HUES6 (cell line): ENCODE results near the gene IL1RAPL2.

Experiments used
- H3K27ac ChIP-seq: 2 replicates; pipeline ENCODE4 v1.7.0; 2013; ENCODE audit warnings: low read depth, mild to moderate bottlenecking, low read length, inconsistent platforms
- H3K27me3 ChIP-seq: 2 replicates; pipeline ENCODE4 v1.6.1; 2013; ENCODE audit warnings: low read length; ENCODE audit not compliant: control insufficient read depth, insufficient read depth
- H3K36me3 ChIP-seq: 2 replicates; pipeline ENCODE4 v1.6.1; 2013; ENCODE audit warnings: low read length; ENCODE audit not compliant: control insufficient read depth, insufficient read depth
- H3K4me1 ChIP-seq: 2 replicates; pipeline ENCODE4 v1.6.1; 2013; ENCODE audit warnings: low read length; ENCODE audit not compliant: control insufficient read depth, insufficient read depth
- H3K4me3 ChIP-seq: 2 replicates; pipeline ENCODE4 v1.5.1; 2013; ENCODE audit warnings: low read depth, low read length
- H3K9ac ChIP-seq: one replicate; pipeline ENCODE4 v1.6.1; 2013; ENCODE audit warnings: mild to moderate bottlenecking, low read length
- H3K9me3 ChIP-seq: 2 replicates; pipeline ENCODE4 v1.6.1; 2013; ENCODE audit warnings: low read depth, low read length; ENCODE audit not compliant: control insufficient read depth, insufficient read depth

IL1RAPL2 gene

GRCh38 chrX:105347373-105347772 lies 781.4 kb downstream of the IL1RAPL2 start:
- peaks cover 10% of the 10 kb centered on the region for H3K9me3 ChIP-seq
- H3K9ac ChIP-seq = no peak overlapping the region
- H3K4me1 ChIP-seq = no peaks in the 10 kb centered on the region
- H3K27ac ChIP-seq = no peak overlapping the region
- H3K36me3 ChIP-seq = no peaks in the 10 kb centered on the region
- no peak overlapping the region for H3K4me3 ChIP-seq
- H3K27me3 ChIP-seq = no peaks in the 10 kb centered on the region; the same call in 1 of the 2 replicates

GRCh38 chrX:105349476-105349875 lies 783.5 kb downstream of the IL1RAPL2 start:
- Histone ChIP-seq H3K27ac (no peak overlapping the region), H3K27me3 (no peaks in the 10 kb centered on the region; the same call in 1 of the 2 replicates), H3K9me3 (peaks cover 10% of the 10 kb centered on the region), H3K36me3 (no peaks in the 10 kb centered on the region), H3K4me3 (no peak overlapping the region), H3K4me1 (no peaks in the 10 kb centered on the region), H3K9ac (no peak overlapping the region)

- Histone ChIP-seq H3K36me3 (no peaks in the 10 kb centered on the region), H3K9ac (no peak overlapping the region), H3K4me1 (no peaks in the 10 kb centered on the region), H3K27me3 (peaks cover 2% of the 10 kb centered on the region; the same call in 1 of the 2 replicates), H3K4me3 (no peak overlapping the region), H3K27ac (no peak overlapping the region), H3K9me3 (0 out of 2 replicates have a peak, but pooled peaks cover 12% of the 10 kb centered on the region)
Measured at GRCh38 chrX:105375816-105376215, 809.8 kb downstream of the IL1RAPL2 start.

- Histone ChIP-seq H3K36me3 (no peaks in the 10 kb centered on the region), H3K9ac (no peak overlapping the region), H3K27me3 (no peaks in the 10 kb centered on the region), H3K4me3 (no peak overlapping the region), H3K4me1 (peaks cover 11% of the 10 kb centered on the region), H3K9me3 (peaks cover 11% of the 10 kb centered on the region), H3K27ac (no peak overlapping the region)
Measured at GRCh38 chrX:105424729-105425128, 858.7 kb downstream of the IL1RAPL2 start.

- H3K27me3 ChIP-seq = no peaks in the 10 kb centered on the region; the same call in 1 of the 2 replicates
- no peak overlapping the region for H3K4me3 ChIP-seq
- H3K9me3 ChIP-seq = no peaks in the 10 kb centered on the region
- H3K4me1 ChIP-seq = no peaks in the 10 kb centered on the region
- no peak overlapping the region for H3K27ac ChIP-seq
- no peak overlapping the region for H3K9ac ChIP-seq
- H3K36me3 ChIP-seq = no peaks in the 10 kb centered on the region
Measured at GRCh38 chrX:105451401-105451800, 885.4 kb downstream of the IL1RAPL2 start.

DNA sequence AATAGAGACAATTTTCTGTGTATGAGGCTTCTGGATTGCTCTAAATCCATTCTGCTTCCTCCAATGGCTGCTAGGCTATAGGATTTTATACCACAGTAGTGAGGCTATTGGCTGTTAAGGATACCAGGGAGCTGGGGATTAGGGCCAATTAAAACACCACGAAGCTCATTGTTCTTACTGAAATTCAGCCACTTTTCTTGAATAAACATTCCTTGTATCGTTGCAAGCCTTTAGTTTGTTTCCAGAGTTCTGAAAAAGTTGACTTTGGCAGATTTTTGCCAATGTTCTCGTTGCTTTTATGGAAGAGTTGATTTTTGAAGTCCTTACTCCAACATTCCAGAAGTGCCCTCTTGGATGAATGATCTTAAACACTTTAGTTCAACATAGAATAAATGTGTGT lies 892.8 kb downstream of the IL1RAPL2 start:
- Histone ChIP-seq H3K9ac (no peak overlapping the region), H3K4me1 (no peaks in the 10 kb centered on the region), H3K36me3 (no peaks in the 10 kb centered on the region), H3K4me3 (no peak overlapping the region), H3K9me3 (no peaks in the 10 kb centered on the region), H3K27ac (no peak overlapping the region), H3K27me3 (peaks cover 8% of the 10 kb centered on the region; the same call in 1 of the 2 replicates)

GRCh38 chrX:105460376-105460775 lies 894.4 kb downstream of the IL1RAPL2 start:
- peaks cover 8% of the 10 kb centered on the region; the same call in 1 of the 2 replicates for H3K27me3 ChIP-seq
- no peaks in the 10 kb centered on the region for H3K9me3 ChIP-seq
- no peaks in the 10 kb centered on the region for H3K36me3 ChIP-seq
- H3K4me3 ChIP-seq = no peak overlapping the region
- no peak overlapping the region for H3K27ac ChIP-seq
- H3K4me1 ChIP-seq = no peaks in the 10 kb centered on the region
- no peak overlapping the region for H3K9ac ChIP-seq

DNA sequence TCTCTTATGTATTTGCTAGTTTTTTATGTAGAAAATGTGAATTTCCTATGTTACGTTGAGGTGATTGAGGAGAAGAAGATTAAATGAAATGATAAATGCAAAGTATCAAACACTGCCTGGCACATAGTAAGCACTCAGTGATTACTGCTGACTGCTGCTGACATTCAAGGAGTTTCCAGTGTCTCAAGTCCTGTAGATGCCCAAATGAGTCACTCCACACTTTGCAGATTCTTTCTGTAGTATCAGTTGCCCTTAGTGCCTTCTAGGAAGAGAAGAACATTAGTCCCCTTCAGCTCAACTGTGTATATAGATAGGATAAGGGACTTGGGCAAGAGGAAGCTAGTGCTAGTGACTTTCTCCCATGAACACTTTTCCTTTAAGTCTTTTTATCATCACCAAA lies 895.0 kb downstream of the IL1RAPL2 start:
- Histone ChIP-seq H3K4me1 (0 out of 2 replicates have a peak, but pooled peaks cover 4% of the 10 kb centered on the region), H3K9ac (no peak overlapping the region), H3K9me3 (no peaks in the 10 kb centered on the region), H3K27ac (no peak overlapping the region), H3K36me3 (no peaks in the 10 kb centered on the region), H3K27me3 (peaks cover 8% of the 10 kb centered on the region; the same call in 1 of the 2 replicates), H3K4me3 (no peak overlapping the region)

DNA sequence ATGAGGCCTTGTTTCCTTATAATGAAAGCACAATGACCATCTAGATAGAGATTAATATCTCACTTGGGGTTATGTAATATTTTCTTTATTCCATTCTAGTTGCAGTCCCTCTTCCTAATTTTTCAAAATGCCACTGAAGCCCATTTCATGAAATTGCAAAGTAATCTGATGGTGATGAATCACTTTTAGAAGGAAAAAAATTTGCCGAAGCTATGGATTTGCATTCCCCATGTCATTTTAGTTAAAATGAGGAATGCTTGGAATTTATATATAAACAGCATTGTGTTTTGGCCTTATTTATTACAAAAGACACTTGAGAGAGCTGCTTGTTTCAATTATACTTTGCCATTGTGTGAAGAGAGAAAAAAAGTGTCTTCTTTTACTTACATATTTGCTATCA lies 896.2 kb downstream of the IL1RAPL2 start:
- no peaks in the 10 kb centered on the region for H3K9me3 ChIP-seq
- H3K4me1 ChIP-seq = 0 out of 2 replicates have a peak, but pooled peaks cover 4% of the 10 kb centered on the region
- no peaks in the 10 kb centered on the region for H3K36me3 ChIP-seq
- no peak overlapping the region for H3K9ac ChIP-seq
- H3K27ac ChIP-seq = no peak overlapping the region
- H3K27me3 ChIP-seq = peaks cover 8% of the 10 kb centered on the region; the same call in 1 of the 2 replicates
- H3K4me3 ChIP-seq = no peak overlapping the region

DNA sequence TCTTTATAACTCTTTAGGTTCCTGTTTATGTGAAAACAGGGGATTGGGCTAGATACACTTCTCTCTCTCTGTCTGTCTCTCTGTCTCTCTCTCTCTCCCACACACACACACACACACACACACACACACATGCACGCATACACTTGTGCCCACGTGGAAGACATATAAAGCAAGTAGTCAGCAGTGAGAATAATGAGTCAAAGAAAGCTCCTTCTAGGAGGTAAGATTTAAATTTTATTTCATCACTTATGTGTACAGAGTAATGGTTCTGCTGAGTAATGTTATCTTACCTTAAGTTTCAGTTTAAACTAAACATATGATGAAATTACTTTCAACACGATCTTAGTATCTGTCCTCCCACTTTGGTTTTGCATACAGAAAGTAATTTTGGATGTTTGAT lies 897.5 kb downstream of the IL1RAPL2 start:
- no peak overlapping the region for H3K4me3 ChIP-seq

GRCh38 chrX:105464618-105465017 lies 898.6 kb downstream of the IL1RAPL2 start:
- H3K9me3 ChIP-seq = no peaks in the 10 kb centered on the region
- H3K27me3 ChIP-seq = peaks cover 8% of the 10 kb centered on the region; the same call in 1 of the 2 replicates
- 0 out of 2 replicates have a peak, but pooled peaks cover 4% of the 10 kb centered on the region for H3K4me1 ChIP-seq
- no peak overlapping the region for H3K4me3 ChIP-seq
- no peaks in the 10 kb centered on the region for H3K36me3 ChIP-seq
- H3K27ac ChIP-seq = no peak overlapping the region
- no peak overlapping the region for H3K9ac ChIP-seq

More for the DNA sequence above, 897.5 kb downstream of the IL1RAPL2 start:
- Histone ChIP-seq H3K9ac (no peak overlapping the region), H3K27me3 (peaks cover 8% of the 10 kb centered on the region; the same call in 1 of the 2 replicates), H3K27ac (no peak overlapping the region), H3K4me1 (0 out of 2 replicates have a peak, but pooled peaks cover 4% of the 10 kb centered on the region), H3K9me3 (no peaks in the 10 kb centered on the region), H3K36me3 (no peaks in the 10 kb centered on the region)
